ENCODE measurements around the gene CCL17. TPM values are rescaled to one million over a fixed set of nuclear protein-coding genes. Genes with fewer than 3 reads are reported as not detected.

Gene CCL17
- total RNA-seq, 1 experiment from 2014 or later: not detected

DNA sequence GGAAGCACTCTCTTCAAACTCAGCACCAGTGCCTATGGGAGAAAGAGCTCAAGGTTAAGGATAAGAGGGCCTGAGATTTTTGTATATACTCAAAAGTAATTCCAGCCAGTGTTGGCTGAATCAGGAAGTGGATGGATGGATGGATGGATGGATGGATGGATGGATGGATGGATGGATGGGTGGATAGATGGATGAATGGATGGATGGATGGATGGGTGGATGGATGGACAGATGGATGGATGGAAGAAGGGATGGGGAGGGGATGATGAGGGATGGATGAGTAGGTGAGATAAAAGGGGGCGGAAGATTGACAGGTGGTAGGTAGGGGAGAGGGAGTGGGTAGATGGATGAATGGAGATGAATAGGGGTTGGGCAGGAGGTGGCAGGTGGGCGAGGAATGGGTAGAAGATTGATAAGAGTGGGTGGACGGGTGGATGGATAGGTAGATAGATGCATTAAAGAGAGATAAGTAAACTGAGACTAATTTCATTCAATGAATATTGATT lies 28.2 kb upstream of the CCL17 start:
- Mint-ChIP-seq H3K36me3 (ENCODE audit: insufficient read depth, unreplicated experiment) (peaks cover 27% of the 10 kb centered on the region), H3K9me3 (ENCODE audit: low read depth, unreplicated experiment) (no peaks in the 10 kb centered on the region), H3K27ac (ENCODE audit: unreplicated experiment) (peak overlapping the region; percentile 93), H3K27me3 (ENCODE audit: unreplicated experiment) (no peaks in the 10 kb centered on the region), H3K4me1 (ENCODE audit: low read depth, unreplicated experiment) (peaks cover 75% of the 10 kb centered on the region), H3K4me3 (ENCODE audit: low read depth, unreplicated experiment) (no peak overlapping the region)
- TF ChIP-seq, protein P1, sequence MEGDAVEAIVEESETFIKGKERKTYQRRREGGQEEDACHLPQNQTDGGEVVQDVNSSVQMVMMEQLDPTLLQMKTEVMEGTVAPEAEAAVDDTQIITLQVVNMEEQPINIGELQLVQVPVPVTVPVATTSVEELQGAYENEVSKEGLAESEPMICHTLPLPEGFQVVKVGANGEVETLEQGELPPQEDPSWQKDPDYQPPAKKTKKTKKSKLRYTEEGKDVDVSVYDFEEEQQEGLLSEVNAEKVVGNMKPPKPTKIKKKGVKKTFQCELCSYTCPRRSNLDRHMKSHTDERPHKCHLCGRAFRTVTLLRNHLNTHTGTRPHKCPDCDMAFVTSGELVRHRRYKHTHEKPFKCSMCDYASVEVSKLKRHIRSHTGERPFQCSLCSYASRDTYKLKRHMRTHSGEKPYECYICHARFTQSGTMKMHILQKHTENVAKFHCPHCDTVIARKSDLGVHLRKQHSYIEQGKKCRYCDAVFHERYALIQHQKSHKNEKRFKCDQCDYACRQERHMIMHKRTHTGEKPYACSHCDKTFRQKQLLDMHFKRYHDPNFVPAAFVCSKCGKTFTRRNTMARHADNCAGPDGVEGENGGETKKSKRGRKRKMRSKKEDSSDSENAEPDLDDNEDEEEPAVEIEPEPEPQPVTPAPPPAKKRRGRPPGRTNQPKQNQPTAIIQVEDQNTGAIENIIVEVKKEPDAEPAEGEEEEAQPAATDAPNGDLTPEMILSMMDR (IDR thresholded peaks at IDR 0.05; ENCODE audit: unreplicated experiment): no peak
- DNase-seq: no peak
- intact Hi-C loops (cut with micrococcal nuclease; ENCODE audit: unreplicated experiment): loop anchor here (5.0 kb wide), 2 partner anchors 34 to 41 kb away; no protein-coding TSS in a partner anchor
- no TSS peak for BruUV-seq (replicated peaks)
- CTCF ChIA-PET: interaction anchor here (0.7 to 1.0 kb wide), 3 partner anchors 12 to 143 kb away, joined by 3 to 4 read pairs (median 3); no protein-coding TSS in a partner anchor

DNA sequence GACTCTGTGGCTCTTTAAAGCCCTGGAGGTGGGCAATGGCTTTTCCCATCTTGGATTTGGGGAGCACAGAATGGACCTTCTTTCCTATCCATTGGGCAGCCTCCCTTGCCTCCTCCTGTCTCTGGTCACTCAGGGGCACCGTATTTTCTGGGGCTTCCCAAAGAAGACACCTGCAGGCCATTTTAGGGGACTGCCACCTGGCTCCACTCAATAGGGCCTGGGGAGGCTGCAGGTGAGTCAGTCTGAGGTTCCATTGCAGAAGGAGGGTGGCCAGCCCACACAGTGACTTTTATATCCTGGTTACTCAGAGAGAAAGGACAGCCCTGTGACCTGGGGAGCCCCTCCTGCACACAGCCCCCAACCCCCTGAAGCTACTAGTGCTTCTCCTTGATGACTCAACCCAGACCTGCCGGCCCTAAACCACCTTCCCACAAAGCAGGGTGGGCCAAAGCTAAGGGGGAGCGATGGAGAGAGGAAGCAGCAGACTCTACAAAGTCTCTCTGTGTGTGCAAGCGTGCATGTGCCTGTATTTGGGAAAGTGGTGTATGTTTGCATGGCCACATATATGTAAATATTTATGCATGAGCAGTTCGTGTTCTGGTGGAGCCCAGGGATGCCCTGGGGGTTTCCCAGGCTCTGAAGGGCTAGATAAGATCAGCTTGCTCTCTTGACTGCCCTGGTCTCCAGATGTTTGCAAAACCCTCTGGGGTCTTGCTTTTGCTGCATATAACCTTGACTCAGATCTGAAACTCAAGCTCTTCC lies 27.3 kb upstream of the CCL17 start:
- Mint-ChIP-seq H3K4me3 (ENCODE audit: low read depth, unreplicated experiment) (peak overlapping the region; percentile 28), H3K4me1 (ENCODE audit: low read depth, unreplicated experiment) (peaks cover 78% of the 10 kb centered on the region), H3K36me3 (ENCODE audit: insufficient read depth, unreplicated experiment) (peaks cover 27% of the 10 kb centered on the region), H3K27ac (ENCODE audit: unreplicated experiment) (peak overlapping the region; percentile 93), H3K27me3 (ENCODE audit: unreplicated experiment) (no peaks in the 10 kb centered on the region), H3K9me3 (ENCODE audit: low read depth, unreplicated experiment) (no peaks in the 10 kb centered on the region)
- CTCF ChIA-PET: interaction anchor here (0.5 to 1.7 kb wide), 10 partner anchors 9 to 192 kb away, joined by 3 to 13 read pairs (median 4); partner anchors contain the start of genes PSME3IP1 and RSPRY1
- DNase-seq: peak; percentile 71
- TF ChIP-seq, protein P1 (IDR thresholded peaks at IDR 0.05; ENCODE audit: unreplicated experiment): peak; percentile 60
- intact Hi-C loops (cut with micrococcal nuclease; ENCODE audit: unreplicated experiment): loop anchor here (1.0 to 5.0 kb wide), 3 partner anchors 35 to 77 kb away; no protein-coding TSS in a partner anchor
- BruUV-seq (replicated peaks): no TSS peak

GRCh38 chr16:57379579-57379978 lies 25.0 kb upstream of the CCL17 start:
- BruUV-seq (replicated peaks): no TSS peak
- DNase-seq: peak; percentile 69

DNA sequence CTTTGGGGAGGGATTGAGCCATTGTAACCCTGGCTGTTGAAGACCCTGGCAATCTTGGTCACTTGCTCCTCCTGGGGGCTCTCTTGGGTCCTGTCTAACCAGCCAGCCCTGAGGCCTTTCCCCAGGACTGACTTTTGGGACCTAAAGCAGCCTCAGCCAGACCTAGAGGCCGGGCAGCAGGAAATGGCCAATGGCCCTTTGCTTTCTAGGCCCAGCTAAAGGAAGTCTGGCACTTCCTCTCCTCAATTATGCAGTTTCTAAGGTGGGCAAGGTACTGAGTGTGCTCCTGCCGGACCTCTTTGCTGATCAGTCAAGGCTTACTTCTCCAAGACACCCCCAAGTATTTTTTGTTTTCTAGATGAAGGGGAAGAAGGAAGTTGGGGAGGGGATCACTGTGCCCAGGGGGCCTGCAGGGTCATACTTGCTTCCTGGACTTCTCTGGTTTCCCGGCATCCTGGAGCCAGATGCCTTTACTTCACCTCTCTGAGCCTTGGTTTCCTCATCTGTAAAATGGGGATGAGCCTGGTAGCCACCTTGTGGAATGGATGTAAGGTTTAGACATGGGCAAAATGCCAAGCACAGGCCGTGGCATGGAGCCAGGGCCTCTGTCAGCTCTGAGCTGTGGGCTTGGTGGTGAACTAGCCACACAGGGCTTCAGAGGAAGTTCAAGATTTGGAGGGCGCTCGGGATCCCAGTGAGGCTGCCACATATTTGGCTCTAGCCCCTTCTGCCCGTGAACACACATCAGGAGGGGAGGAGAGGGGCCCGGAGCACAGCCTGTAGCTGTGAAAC lies 23.7 kb upstream of the CCL17 start:
- H3K36me3 Mint-ChIP-seq (ENCODE audit: insufficient read depth, unreplicated experiment): peaks cover 31% of the 10 kb centered on the region
- BruUV-seq (replicated peaks): no TSS peak
- H3K4me3 Mint-ChIP-seq (ENCODE audit: low read depth, unreplicated experiment): no peak overlapping the region
- H3K4me1 Mint-ChIP-seq (ENCODE audit: low read depth, unreplicated experiment): peaks cover 71% of the 10 kb centered on the region
- intact Hi-C loops (cut with micrococcal nuclease; ENCODE audit: unreplicated experiment): no loop called here
- peak; percentile 69 for DNase-seq
- CTCF ChIA-PET: interaction anchor here (0.7 to 1.0 kb wide), 3 partner anchors 11 to 77 kb away, joined by 3 to 8 read pairs (median 4); no protein-coding TSS in a partner anchor
- H3K27ac Mint-ChIP-seq (ENCODE audit: unreplicated experiment): peak overlapping the region; percentile 67
- TF ChIP-seq, protein P1 (IDR thresholded peaks at IDR 0.05; ENCODE audit: unreplicated experiment): no peak
- no peaks in the 10 kb centered on the region for H3K9me3 Mint-ChIP-seq (ENCODE audit: low read depth, unreplicated experiment)
- H3K27me3 Mint-ChIP-seq (ENCODE audit: unreplicated experiment): no peaks in the 10 kb centered on the region

More at GRCh38 chr16:57379579-57379978, 25.0 kb upstream of the CCL17 start:
- Mint-ChIP-seq H3K27me3 (ENCODE audit: unreplicated experiment) (no peaks in the 10 kb centered on the region), H3K36me3 (ENCODE audit: insufficient read depth, unreplicated experiment) (peaks cover 31% of the 10 kb centered on the region), H3K4me3 (ENCODE audit: low read depth, unreplicated experiment) (no peak overlapping the region), H3K27ac (ENCODE audit: unreplicated experiment) (peak overlapping the region; percentile 67), H3K4me1 (ENCODE audit: low read depth, unreplicated experiment) (peaks cover 69% of the 10 kb centered on the region), H3K9me3 (ENCODE audit: low read depth, unreplicated experiment) (no peaks in the 10 kb centered on the region)
- TF ChIP-seq, protein P1 (IDR thresholded peaks at IDR 0.05; ENCODE audit: unreplicated experiment): no peak
- intact Hi-C loops (cut with micrococcal nuclease; ENCODE audit: unreplicated experiment): loop anchor here (5.0 kb wide), 2 partner anchors 37 to 38 kb away; no protein-coding TSS in a partner anchor
- CTCF ChIA-PET: no interaction called here
